ENCODE results near the gene ECHDC3. TPM values are rescaled to one million over a fixed set of nuclear protein-coding genes. Genes with fewer than 3 reads are reported as not detected.

Gene ECHDC3
- total and polyA plus RNA-seq, 2 of the 13 experiments (the other 11 are each of a cell fraction or from before 2014, with no cell fraction given) = not detected

GRCh38 chr10:11741608-11742007 lies 574 bp upstream of the ECHDC3 start:
- FAIRE-seq (no peak), DNase-seq (ENCODE audit: low spot score) (no peak), ATAC-seq (no peak)
- Histone ChIP-seq H4K20me1 (ENCODE audit: insufficient read depth, low read length) (no peaks in the 10 kb centered on the region), H3K4me1 (ENCODE audit: insufficient read depth, low read length) (peaks cover 23% of the 10 kb centered on the region), H3K4me3 (replicated peaks in 1 of 3; ENCODE audit: insufficient read depth in 1 of 3, low read depth in 2 of 3, low read length in 3 of 3) (no peak overlapping the region), H3K9ac (ENCODE audit: insufficient read depth, low read depth, low read length) (no peak overlapping the region), H3K79me2 (ENCODE audit: insufficient read depth, low read length) (no peaks in the 10 kb centered on the region), H3K36me3 (replicated peaks in 1 of 2; ENCODE audit: control insufficient read depth in 1 of 2, insufficient read depth in 2 of 2, low read length in 2 of 2) (no peaks in the 10 kb centered on the region), H3K4me2 (ENCODE audit: low read depth, low read length) (no peak overlapping the region), H3K9me3 (ENCODE audit: low read length) (no peaks in the 10 kb centered on the region), H3K27me3 (ENCODE audit: control insufficient read depth in 1 of 2, insufficient read depth in 2 of 2, low read length in 2 of 2) (peaks cover 0 to 3% of the 10 kb centered on the region in 2 experiments; a peak in 1 of 5 replicates), H2AFZ (ENCODE audit: low read length) (no peak overlapping the region), H3K27ac (ENCODE audit: extremely low read length, insufficient read depth, low read length) (no peak overlapping the region)
- no peak for TF ChIP-seq FOXP1 (IDR thresholded peaks at IDR 0.05)
- no peak for TF ChIP-seq FOXP1 (CRISPR knock-in tag; IDR thresholded peaks at IDR 0.05)
- no peak for TF ChIP-seq ZNF646 (CRISPR knock-in tag; IDR thresholded peaks at IDR 0.05)
- TF ChIP-seq ZNF253 (CRISPR knock-in tag; IDR thresholded peaks at IDR 0.05; ENCODE audit: borderline replicate concordance) = no peak
- no peak for TF ChIP-seq TBP (CRISPR knock-in tag; IDR thresholded peaks at IDR 0.05)
- no peak for TF ChIP-seq TGIF2 (CRISPR knock-in tag; IDR thresholded peaks at IDR 0.05)
- TF ChIP-seq IRF2 (CRISPR knock-in tag; IDR thresholded peaks at IDR 0.05) = no peak
- no peak for TF ChIP-seq CEBPG (CRISPR knock-in tag; IDR thresholded peaks at IDR 0.05)
- no peak for TF ChIP-seq ZNF510 (CRISPR knock-in tag; IDR thresholded peaks at IDR 0.05; ENCODE audit: low read depth)
- TF ChIP-seq ZNF850 (CRISPR knock-in tag; conservative IDR thresholded peaks at IDR 0.05) = no peak
- in situ Hi-C loops (cut with HindIII; ENCODE audit: extremely low pct_ligation_motif_present, low pct_unique_long_range_greater_than_20kb) (no loop called here), intact Hi-C loops (cut with micrococcal nuclease; ENCODE audit: unreplicated experiment) (no loop called here)
- WGBS (ENCODE audit: low lambda C conversion rate) = 85% methylated on average over 16 of the region's 16 CpGs
- POLR2A ChIA-PET = no interaction called here
- BruUV-seq (replicated peaks) = no TSS peak
- CTCF ChIA-PET (ENCODE audit: low intra/inter-chr PET ratio, low total read pairs) = no interaction called here

Data from HepG2 (cell line).